Subcutaneous adipose tissue (tissue), 4 donors: ENCODE results near the gene PTX4. TPM values are rescaled to one million over a fixed set of nuclear protein-coding genes. Genes with fewer than 3 reads are reported as not detected.

Source experiments
- CTCF ChIP-seq: fragments of 450-650 bp; IDR thresholded peaks from one replicate; pipeline ENCODE4 v1.5.1; 2016; ENCODE audit warnings: low read depth, mild to moderate bottlenecking, control low read depth, antibody characterized with exemption, moderate library complexity
- total RNA-seq, 4 donors: library from RNA; depleted of rRNA; stranded (reverse); fragments of >200 nt; gene quantifications; one replicate each; pipeline ENCODE4 v1.1.0, GENCODE V29; 2016

Gene PTX4
- total RNA-seq, 4 donors from 2014 or later: not detected

- no peak for TF ChIP-seq CTCF
These were observed 23.2 kb downstream of the PTX4 start for GRCh38 chr16:1465567-1465915.

- TF ChIP-seq CTCF: no peak
These were observed 23.7 kb downstream of the PTX4 start for GRCh38 chr16:1464894-1465566.

GRCh38 chr16:1464196-1464893 lies 24.4 kb downstream of the PTX4 start:
- TF ChIP-seq CTCF: no peak

GRCh38 chr16:1461146-1461545 lies 27.6 kb downstream of the PTX4 start:
- TF ChIP-seq CTCF: no peak

- TF ChIP-seq CTCF: no peak
These were observed 28.1 kb downstream of the PTX4 start for GRCh38 chr16:1460602-1461138.

GRCh38 chr16:1459967-1460366 lies 28.8 kb downstream of the PTX4 start:
- no peak for TF ChIP-seq CTCF

- no peak for TF ChIP-seq CTCF
These were observed 29.8 kb downstream of the PTX4 start for GRCh38 chr16:1458977-1459341.
